H7 (cell line): ENCODE results near the gene INAVA. TPM values are rescaled to one million over a fixed set of nuclear protein-coding genes. Genes with fewer than 3 reads are reported as not detected.
"Not testable (repeated sequence)": the region's sequence is repeated elsewhere in the genome, so short reads cannot be mapped to it uniquely, and the experiment has no call there.

Source experiments
- DNase-seq: peaks from one replicate; pipeline ENCODE4 v3.0.0; 2012
- H3K27me3 ChIP-seq: 2 replicates; pipeline ENCODE4 v1.6.0; 2011; ENCODE audit warnings: mild to moderate bottlenecking, low read length; ENCODE audit not compliant: control insufficient read depth, insufficient read depth
- H3K36me3 ChIP-seq: replicated peaks from 2 replicates; pipeline ENCODE4 v1.5.1; 2011; ENCODE audit warnings: low read length; ENCODE audit not compliant: control insufficient read depth, insufficient read depth
- H3K4me3 ChIP-seq: 2 replicates; pipeline ENCODE4 v1.5.1; 2011; ENCODE audit warnings: low read depth, mild to moderate bottlenecking, control low read depth, low read length, moderate library complexity; ENCODE audit not compliant: insufficient read depth
- total RNA-seq: library from RNA; depleted of rRNA; stranded (reverse); fragments of >200 nt; shearing (Covaris generic); gene quantifications from 2 replicates; pipeline ENCODE4 v1.2.3, GENCODE V29; 2014; rRNA removed

INAVA gene
- total RNA-seq, 1 experiment from 2014 or later: 53.8 TPM

DNA sequence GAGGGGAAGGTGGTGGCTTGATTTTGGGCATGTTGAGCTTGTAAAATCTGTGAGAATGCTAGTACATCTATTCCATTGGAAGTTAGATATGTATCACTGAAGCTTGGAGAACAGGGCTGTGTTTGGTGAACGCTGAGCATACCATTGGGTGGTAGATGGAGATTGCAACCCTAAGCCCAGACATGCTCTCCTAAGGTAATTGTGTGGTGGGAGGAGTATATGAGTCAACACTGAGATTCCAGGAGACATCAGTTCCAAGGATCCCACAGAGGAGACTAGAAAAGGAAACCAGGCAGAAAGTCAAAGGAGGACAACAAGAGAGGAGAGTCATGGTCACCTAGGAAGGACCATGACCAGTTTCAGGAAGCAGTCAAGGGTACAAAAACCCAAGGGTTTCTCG lies 68.4 kb downstream of the INAVA start:
- DNase-seq: peak; percentile 14
- Histone ChIP-seq H3K4me3 (no peak overlapping the region), H3K36me3 (no peaks in the 10 kb centered on the region), H3K27me3 (no peaks in the 10 kb centered on the region)

DNA sequence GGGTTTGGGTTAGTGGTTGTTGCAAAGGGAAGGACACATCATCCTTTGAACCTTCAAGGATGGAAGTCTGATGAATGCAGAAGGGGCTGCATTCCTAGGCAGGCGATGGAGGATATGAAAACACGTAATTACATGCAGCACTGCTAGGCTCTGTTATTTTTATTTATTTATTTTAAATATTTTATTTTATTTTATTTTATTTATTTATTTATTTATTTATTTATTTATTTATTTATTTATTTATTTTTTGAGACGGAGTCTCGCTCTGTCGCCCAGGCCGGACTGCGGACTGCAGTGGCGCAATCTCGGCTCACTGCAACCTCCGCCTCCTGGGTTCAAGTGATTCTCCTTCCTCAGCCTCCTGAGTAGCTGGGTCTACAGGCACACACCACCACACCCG lies 69.2 kb downstream of the INAVA start:
- not testable (repeated sequence) for H3K36me3 ChIP-seq, H3K27me3 ChIP-seq

More for the DNA sequence above, 69.2 kb downstream of the INAVA start:
- H3K4me3 ChIP-seq, DNase-seq: not testable (repeated sequence)

Other genes starting within 250 kb of the INAVA start
- gene DDX59, start 225.0 kb upstream of the INAVA start, total RNA-seq: 29.8 and 39.0 TPM in 2 replicates
- 17.3 and 26.5 TPM in 2 replicates for gene CAMSAP2, start 156.0 kb upstream of the INAVA start, total RNA-seq
- not detected in 2 replicates for gene GPR25, start 21.9 kb upstream of the INAVA start, total RNA-seq
- gene KIF21B, start 128.8 kb downstream of the INAVA start, total RNA-seq: 12.7 and 14.1 TPM in 2 replicates
- gene CACNA1S, start 217.5 kb downstream of the INAVA start, total RNA-seq: not detected in 2 replicates
- gene ASCL5, start 232.3 kb downstream of the INAVA start, total RNA-seq: 0.30 TPM in 1 of 2 replicates, not detected in the other